NCI-H748 (cell line): ENCODE measurements around the gene HSPB1.
"Not testable (repeated sequence)": the region's sequence is repeated elsewhere in the genome, so short reads cannot be mapped to it uniquely, and the experiment has no call there.

Experiments used
- DNase-seq: peaks from one replicate; lab custom pipeline; 2025; ENCODE audit not compliant: unreplicated experiment; lab: John Stamatoyannopoulos, UW

The HSPB1 gene

DNA sequence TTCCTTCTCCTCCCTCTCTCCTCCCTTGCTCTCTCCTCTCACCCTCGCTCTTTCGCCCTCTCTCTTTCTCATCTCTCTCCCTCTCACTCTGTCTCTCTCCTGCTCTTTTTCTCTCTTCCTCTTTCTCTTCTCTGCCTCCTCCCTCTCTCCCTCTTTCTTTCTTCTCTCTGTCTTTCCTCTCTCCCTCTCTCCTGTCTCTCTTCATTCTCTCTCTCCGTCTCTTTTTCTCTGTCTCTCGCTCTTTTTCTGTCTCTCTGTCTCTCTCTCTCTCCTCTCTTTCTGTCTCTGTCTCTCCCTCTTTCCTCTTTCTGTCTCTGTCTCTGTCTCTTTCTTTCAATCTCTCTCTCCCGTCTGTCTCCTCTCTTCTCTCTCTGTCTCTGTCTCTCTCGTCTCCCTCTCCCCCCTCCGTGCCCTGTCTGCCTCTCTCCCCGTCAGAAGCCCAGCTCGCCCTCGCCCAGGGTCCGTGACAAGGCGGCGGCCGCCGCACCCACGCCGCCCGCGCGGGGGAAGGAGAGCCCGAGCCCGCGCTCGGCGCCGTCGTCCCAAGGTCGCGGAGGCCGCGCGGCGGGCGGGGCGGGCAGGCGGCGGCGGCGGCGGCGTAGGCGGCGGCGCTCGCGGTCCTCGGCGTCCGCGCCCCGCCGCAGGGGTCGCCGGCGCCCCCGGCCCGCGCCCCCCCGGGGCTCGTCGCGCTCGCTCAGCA lies 21.3 kb upstream of the HSPB1 start:
- peak; percentile 22 for DNase-seq

- no peak for DNase-seq
Measured at GRCh38 chr7:76281706-76282343, 20.6 kb upstream of the HSPB1 start.

GRCh38 chr7:76282344-76283253 lies 19.9 kb upstream of the HSPB1 start:
- peak; percentile 58 for DNase-seq

DNA sequence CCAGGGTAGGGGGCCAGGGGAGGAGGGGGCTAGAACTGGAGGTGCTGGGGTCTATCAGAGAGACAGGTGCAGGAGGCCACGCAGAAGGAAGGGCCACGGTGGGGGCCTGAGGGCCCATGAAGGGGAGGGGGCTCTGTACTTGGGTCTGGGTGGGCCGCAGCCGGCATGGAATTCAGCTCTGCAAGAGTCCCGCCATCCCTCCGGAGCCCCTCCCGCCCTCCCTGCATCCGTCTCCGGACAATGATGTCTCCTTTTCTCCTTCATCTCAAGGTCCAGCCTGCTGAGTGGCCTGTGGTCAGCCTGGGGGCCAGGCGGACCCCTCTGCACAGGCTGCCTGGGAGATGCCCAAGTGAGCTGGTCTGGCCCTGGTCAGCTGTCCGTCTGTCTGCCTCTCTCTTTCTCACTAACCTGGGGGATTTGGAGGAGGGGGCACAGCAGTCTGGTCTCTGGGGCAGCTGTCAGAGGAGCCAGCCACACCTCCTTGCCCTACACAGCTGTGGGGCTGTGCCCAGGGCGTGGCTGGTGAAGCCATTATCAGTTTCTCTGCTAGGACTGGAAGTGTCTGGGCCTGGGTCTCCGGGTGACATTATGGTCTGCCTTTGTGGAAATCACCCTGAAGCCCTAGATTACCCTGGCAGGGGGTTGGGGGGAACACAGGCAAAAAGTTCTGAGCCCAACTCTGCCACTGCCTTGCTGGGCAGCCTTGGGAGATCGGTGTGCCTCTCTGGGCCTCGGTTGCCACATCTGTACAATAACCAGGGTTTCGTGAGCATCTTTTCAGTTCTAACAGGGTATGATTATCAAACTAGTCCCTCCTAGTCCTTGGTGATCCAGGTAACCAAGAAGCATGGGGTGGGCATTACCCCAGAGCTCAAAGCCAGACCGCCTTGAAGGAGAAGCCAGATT lies 19.0 kb upstream of the HSPB1 start:
- DNase-seq, result no peak

GRCh38 chr7:76285604-76286374 lies 16.7 kb upstream of the HSPB1 start:
- no peak for DNase-seq

GRCh38 chr7:76286842-76287403 lies 15.6 kb upstream of the HSPB1 start:
- no peak for DNase-seq

- not testable (repeated sequence) for DNase-seq
Measured at GRCh38 chr7:76290847-76291350, 11.6 kb upstream of the HSPB1 start.

DNA sequence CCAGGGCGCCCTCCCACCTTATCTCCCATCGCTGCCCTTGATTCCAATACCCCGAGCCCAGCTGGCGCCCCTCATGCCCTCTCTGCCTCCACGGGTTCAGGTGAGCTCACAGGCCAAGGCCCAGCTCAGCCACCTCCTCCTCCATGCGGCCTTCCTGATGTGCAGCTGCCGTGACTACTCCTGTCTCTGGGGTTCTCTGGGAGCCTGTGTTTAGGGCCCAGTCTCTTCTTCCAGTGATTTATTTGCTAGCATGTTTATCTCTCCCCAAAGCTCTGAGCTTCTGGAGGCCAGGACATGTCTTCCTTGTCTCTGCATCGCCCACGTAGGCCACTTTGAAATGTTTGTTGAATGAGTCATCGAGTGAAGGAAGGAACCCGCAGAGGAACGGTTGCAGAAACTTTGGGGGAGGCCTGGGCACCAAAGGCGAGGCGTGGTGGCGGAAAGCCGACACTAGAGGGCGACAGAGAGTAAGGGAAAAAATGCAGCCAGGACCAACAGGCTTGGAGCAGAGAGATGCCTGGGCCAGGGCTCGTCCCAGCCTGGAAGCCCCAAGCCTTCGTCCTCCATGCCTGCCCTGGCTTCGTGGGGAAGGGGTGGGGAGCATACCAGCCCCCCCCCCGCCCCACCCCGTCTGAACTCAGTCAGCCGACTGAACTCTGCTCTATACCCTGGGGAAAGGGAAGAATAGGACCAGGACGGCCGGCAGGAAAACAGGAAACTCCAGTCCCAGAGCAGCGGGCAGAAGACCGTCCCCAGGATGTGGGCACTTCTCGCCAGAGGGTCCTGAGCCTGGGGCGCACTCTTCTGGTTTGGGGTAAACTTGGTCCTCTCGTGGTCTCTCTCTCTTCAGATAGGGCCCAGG lies 10.9 kb upstream of the HSPB1 start:
- peak; percentile 68 for DNase-seq

GRCh38 chr7:76292213-76292573 lies 10.3 kb upstream of the HSPB1 start:
- DNase-seq, result no peak

DNA sequence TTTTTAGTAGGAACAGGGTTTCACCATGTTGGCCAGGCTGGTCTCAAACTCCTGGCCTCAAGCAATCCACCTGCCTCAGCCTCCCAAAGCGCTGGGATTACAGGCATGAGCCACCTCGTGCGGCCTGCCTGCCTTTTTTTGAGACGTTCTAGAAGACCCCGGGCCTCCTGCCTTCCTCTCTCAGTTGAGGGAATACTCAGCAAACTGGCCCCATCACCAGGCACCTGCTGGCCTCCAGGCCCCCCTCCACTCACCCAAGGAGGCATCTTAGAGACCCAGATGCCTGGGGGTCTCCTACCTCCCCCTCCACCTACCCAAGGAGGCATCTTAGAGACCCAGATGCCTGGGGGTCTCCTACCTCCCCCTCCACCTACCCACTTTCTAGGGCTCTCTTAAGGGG lies 9.6 kb upstream of the HSPB1 start:
- not testable (repeated sequence) for DNase-seq

GRCh38 chr7:76293407-76293901 lies 9.0 kb upstream of the HSPB1 start:
- no peak for DNase-seq

DNA sequence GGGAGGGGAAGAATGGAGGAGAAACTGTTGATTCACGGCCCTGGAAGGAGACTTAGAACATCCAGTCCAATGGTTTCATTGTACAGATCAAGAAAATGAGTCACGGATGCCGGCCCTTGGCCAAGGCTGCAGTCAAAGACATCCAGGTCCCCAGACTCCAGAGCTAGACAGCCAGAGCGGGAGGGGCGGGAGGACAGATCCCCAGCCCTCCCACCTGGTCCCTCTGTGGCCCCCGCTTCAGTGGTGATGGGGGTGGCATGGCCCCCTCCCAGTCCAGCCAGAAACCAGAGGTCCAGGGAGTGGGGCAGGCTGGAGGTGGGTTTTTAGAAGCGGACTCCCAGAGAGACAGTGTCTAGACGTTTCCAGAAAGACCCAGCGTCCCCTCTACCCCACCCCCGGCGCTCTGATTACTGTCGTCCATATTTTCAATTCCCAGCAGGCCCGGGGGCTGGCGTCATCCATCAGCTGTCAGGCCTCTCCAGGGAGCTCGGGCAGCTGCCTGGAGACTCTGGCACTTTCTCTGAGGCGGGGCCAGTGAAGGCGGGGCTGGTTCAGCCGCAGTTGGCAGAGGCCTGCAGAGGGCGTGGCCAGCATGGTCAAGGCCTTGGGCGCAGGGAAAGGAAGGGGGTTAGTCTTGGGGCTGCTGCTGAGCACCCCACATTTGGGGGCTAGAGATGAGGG lies 8.0 kb upstream of the HSPB1 start:
- peak; percentile 89 for DNase-seq

GRCh38 chr7:76296743-76297740 lies 5.4 kb upstream of the HSPB1 start:
- no peak for DNase-seq

GRCh38 chr7:76300166-76300731 lies 2.2 kb upstream of the HSPB1 start:
- DNase-seq, result peak; percentile 28

DNA sequence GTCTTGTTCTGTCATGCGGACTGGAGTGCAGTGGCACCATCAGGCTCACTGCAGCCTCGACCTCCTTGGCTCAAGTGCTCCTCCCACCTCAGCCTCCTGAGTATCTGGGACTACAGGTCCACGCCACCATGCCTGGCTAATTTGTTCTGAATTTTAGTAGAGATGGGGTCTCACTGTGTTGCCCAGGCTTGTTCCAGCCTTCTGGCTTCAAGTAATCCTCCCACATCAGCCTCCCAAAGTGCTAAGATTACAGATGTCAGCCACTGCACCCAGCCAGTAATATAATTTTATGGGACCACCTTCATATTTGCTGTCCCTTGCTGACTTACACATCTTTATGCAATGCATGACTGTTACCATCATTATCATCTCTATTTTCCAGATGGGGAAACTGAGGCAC lies 1.5 kb upstream of the HSPB1 start:
- no peak for DNase-seq
